Ramos (cell line): ENCODE results near the gene IQSEC1.

ENCODE experiments used
- in situ Hi-C: fragments of 300-500 bp; cut with MboI; formaldehyde crosslinking; loops from one replicate; pipeline ENCODE4 v1.14.3; 2022; ENCODE audit warnings: low sequenced_read_pairs; ENCODE audit not compliant: unreplicated experiment

Gene IQSEC1

DNA sequence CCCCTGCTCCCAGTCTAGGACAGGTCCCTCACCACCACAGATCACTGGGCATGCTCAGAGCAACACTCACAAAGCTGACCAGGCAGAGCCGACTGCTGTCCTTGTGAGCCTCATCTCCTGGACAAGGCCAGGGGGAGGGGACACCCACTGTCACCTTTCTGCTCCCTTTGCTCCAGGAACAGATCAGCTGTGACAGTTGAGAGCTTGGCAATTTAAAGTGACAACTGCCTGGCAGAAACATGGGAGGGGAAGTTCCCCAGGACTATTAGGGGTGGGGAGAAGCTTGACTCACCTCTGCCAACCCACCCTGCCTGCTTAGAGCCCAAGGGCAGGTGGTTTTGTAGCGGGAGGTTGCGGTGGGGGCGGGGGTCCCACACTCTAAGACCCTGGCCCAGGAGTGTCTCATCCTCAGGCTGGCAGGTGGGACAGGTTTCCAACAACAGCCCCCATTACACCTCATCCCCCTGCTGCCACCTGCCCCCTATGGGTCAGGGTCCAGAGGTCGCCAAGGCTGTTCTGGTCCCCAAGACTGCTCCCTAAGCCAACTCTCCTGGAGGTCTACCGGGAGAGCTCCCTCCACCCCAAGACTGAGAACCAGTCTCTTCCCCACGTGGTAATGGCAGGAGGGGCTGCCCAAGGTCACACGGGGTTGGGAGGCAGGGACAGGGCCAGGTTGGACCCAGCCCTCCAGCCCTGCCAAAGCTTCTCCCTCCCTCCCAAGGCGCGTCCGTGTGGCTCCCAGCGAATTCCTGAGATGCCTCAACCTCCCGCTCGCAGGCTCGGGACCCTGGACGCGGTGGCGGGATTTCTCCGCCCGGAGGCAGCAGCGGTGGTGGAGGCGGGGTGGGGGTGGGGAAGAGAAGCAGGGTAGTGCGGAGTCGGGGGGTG lies 80.4 kb downstream of the IQSEC1 start:
- in situ Hi-C loops, result no loop called here

DNA sequence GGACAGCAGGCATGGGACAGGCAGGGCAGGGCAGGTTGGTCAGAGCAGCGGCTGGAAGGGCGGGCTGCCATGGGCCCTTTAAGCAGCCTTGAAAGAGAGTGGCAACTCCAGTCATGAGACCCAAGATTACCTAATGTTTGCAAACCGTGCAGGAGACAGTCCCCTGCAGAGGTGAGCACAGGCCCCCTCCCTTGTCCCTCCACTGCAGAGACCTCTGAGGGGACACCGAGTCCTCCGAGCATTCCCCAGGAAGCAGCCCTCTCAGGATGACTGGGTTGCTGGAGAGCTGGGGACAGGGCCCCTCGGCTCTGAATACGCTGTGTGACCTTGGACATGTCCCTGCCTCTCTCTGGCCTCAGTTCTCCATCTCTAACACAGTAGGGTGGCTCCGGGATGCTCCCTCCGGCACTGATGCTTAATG lies 81.4 kb downstream of the IQSEC1 start:
- in situ Hi-C loops, result no loop called here

- in situ Hi-C loops, result no loop called here
These were observed 81.8 kb downstream of the IQSEC1 start for GRCh38 chr3:12991481-12991837.

- in situ Hi-C loops, result no loop called here
These were observed 82.3 kb downstream of the IQSEC1 start for GRCh38 chr3:12990781-12991480.

- in situ Hi-C loops, result no loop called here
These were observed 82.9 kb downstream of the IQSEC1 start for GRCh38 chr3:12990306-12990705.

GRCh38 chr3:12988728-12989454 lies 84.3 kb downstream of the IQSEC1 start:
- in situ Hi-C loops, result no loop called here

GRCh38 chr3:12987602-12988001 lies 85.6 kb downstream of the IQSEC1 start:
- in situ Hi-C loops, result no loop called here

DNA sequence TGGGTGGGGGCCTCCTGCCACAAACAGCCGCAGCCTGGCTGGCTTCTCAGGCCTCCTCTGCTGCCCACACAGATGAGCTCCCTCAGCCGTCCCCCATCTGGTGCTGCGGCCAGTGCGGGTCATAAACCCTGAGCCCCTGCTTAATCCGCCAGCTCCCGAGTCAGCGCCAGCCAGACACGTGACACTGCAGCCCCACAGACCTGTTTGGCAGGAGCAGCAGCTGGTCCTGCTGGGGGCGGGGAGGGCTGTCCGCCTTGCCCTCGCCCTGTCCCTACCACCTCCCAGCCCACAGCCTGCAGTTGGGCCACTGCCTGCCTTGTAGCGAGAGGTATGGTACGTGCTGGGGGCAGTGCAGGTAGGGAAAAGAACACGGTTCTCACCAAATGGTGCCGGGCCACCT lies 86.2 kb downstream of the IQSEC1 start:
- in situ Hi-C loops, result no loop called here

- in situ Hi-C loops, result no loop called here
These were observed 86.7 kb downstream of the IQSEC1 start for GRCh38 chr3:12986521-12986920.

GRCh38 chr3:12986031-12986430 lies 87.2 kb downstream of the IQSEC1 start:
- in situ Hi-C loops, result no loop called here

- in situ Hi-C loops, result no loop called here
These were observed 88.1 kb downstream of the IQSEC1 start for GRCh38 chr3:12985148-12985547.

- in situ Hi-C loops, result no loop called here
These were observed 89.0 kb downstream of the IQSEC1 start for GRCh38 chr3:12984023-12984823.

- in situ Hi-C loops, result no loop called here
These were observed 89.9 kb downstream of the IQSEC1 start for GRCh38 chr3:12983319-12983718.

DNA sequence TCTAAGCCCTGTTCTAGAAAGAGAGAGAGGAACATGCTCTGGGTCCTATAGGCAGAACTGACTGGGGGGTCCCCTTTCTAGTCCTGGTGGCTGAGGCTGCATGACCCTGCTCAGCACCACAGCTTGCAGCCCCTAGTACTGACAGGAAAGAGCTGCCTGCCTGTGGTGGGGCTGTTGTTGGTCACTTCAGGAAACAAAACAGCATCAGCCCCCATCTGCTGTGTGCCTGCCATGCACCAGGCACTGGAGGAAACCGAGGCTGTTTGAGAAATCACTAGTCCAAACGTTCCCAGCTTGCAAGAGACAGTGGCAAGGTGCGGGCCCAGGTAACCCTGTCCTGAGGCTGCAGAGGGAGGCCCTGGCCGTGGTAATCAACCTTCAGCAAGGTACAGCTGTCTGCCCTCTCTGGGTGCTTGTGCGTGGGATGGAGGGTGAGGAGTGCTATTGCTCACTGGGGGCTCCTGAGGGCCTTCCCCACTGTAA lies 90.6 kb downstream of the IQSEC1 start:
- in situ Hi-C loops, result no loop called here

- in situ Hi-C loops, result no loop called here
These were observed 91.6 kb downstream of the IQSEC1 start for GRCh38 chr3:12981306-12982275.

DNA sequence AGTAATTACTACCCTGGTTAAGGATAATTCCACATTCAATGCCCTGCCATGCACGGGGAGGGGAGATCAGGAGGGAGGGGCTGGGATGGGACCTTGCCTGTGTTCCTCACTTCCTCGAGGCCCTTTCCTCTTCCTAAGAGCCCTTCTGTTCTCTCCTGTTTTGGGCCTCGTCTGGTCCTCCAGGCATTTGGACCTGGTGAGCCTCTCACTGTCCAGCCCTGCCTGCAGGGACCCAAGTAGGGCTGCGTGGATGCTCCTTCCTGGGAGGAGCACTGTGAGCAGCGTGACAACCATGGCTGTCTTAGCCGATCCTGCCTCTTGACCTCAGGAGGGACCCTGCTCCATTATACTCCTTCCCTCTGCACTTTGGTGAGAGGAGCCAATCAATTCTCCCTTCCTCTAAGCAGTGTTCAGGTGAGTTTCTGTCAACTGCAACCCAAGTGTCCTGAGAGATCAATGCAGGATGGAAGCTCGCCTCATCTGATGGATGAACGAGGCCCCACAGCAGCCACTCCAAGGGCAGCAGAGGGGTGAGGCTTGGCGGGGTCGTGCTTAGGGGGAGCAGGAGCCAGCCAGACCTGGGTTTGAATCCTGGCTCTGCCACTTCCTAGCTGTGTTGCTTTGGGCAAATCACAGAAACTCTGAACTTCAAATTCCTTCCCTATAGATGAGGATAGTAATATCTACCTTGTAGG lies 92.5 kb downstream of the IQSEC1 start:
- in situ Hi-C loops, result no loop called here

DNA sequence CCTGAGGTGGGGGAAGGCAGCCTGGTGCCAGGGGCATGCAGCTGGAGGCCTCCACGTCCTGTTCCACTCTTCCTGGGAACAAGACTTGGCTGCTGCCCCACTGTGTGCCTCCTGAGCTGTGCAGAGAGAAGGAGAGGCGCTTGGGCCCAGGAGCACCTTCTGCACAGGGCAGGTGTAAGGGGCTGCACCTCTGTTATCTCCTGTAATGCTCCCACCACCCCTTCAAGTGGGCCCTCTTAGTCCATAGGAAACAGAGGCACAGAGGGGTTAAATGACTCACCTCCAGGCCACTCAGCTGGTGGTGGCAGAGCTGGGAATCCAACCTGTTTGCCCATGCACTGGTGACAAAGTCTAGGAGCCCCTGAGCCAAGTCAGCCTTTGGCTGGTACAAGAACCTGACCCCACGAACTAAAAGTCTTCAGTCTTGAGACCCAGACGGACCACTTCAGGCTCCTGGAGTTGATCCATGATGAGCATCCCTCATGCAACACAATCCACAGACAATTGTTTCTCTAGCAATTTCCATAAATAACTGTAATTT lies 93.2 kb downstream of the IQSEC1 start:
- in situ Hi-C loops, result no loop called here
